ENCODE data around the gene KRTAP1-5. TPM values are rescaled to one million over a fixed set of nuclear protein-coding genes. Genes with fewer than 3 reads are reported as not detected.
"Not testable (repeated sequence)": the region's sequence is repeated elsewhere in the genome, so short reads cannot be mapped to it uniquely, and the experiment has no call there.

KRTAP1-5 gene
- total RNA-seq, 1 donor from 2014 or later: not detected

GRCh38 chr17:41010441-41010840 lies 16.6 kb downstream of the KRTAP1-5 start:
- intact Hi-C loops (cut with DNase I): no loop called here
- DNase-seq (ENCODE audit: low spot score): no peak

- no peak for DNase-seq (ENCODE audit: low spot score)
- intact Hi-C loops (cut with DNase I): no loop called here
Observed at GRCh38 chr17:41009936-41010335, 17.1 kb downstream of the KRTAP1-5 start.

GRCh38 chr17:41009301-41009760 lies 17.7 kb downstream of the KRTAP1-5 start:
- intact Hi-C loops (cut with DNase I): no loop called here
- DNase-seq (ENCODE audit: low spot score): no peak

- intact Hi-C loops (cut with DNase I): no loop called here
- no peak for DNase-seq (ENCODE audit: low spot score)
Observed at GRCh38 chr17:41008811-41009210, 18.2 kb downstream of the KRTAP1-5 start, which contains the start of gene KRTAP3-1. Gene KRTAP3-1, minus strand, starts transcription at chr17:41009128. Its CDS starts 54 bp downstream, at chr17:41009074.

GRCh38 chr17:41004397-41004796 lies 22.6 kb downstream of the KRTAP1-5 start:
- no peak for DNase-seq (ENCODE audit: low spot score)
- intact Hi-C loops (cut with DNase I): no loop called here

- DNase-seq (ENCODE audit: low spot score): no peak
- intact Hi-C loops (cut with DNase I): no loop called here
Observed at GRCh38 chr17:41003926-41004325, 23.1 kb downstream of the KRTAP1-5 start.

- intact Hi-C loops (cut with DNase I): no loop called here
- no peak for DNase-seq (ENCODE audit: low spot score)
Observed at GRCh38 chr17:41002814-41003213, 24.2 kb downstream of the KRTAP1-5 start.

- no peak for DNase-seq (ENCODE audit: low spot score)
- intact Hi-C loops (cut with DNase I): no loop called here
Observed at GRCh38 chr17:41001795-41002194, 25.2 kb downstream of the KRTAP1-5 start.

GRCh38 chr17:40999563-40999962 lies 27.4 kb downstream of the KRTAP1-5 start, which contains the start of gene KRTAP3-2:
Gene KRTAP3-2, minus strand, starts transcription at chr17:40999906. Its CDS starts 53 bp downstream, at chr17:40999853.
- intact Hi-C loops (cut with DNase I); DNase-seq (ENCODE audit: low spot score): not testable (repeated sequence)

GRCh38 chr17:40997361-40997760 lies 29.6 kb downstream of the KRTAP1-5 start:
- no peak for DNase-seq (ENCODE audit: low spot score)
- intact Hi-C loops (cut with DNase I): no loop called here

GRCh38 chr17:40996829-40997228 lies 30.2 kb downstream of the KRTAP1-5 start:
- no peak for DNase-seq (ENCODE audit: low spot score)
- intact Hi-C loops (cut with DNase I): no loop called here

GRCh38 chr17:40995116-40995515 lies 31.9 kb downstream of the KRTAP1-5 start:
- intact Hi-C loops (cut with DNase I): no loop called here
- DNase-seq (ENCODE audit: low spot score): no peak

- intact Hi-C loops (cut with DNase I): no loop called here
- DNase-seq (ENCODE audit: low spot score): no peak
Observed at GRCh38 chr17:40993839-40994238, 33.2 kb downstream of the KRTAP1-5 start, which contains the start of gene KRTAP3-3. Gene KRTAP3-3, minus strand, starts transcription at chr17:40994164. Its CDS starts 67 bp downstream, at chr17:40994097.

- intact Hi-C loops (cut with DNase I): no loop called here
- DNase-seq (ENCODE audit: low spot score): no peak
Observed at GRCh38 chr17:40993084-40993483, 33.9 kb downstream of the KRTAP1-5 start.

- DNase-seq (ENCODE audit: low spot score): no peak
- intact Hi-C loops (cut with DNase I): no loop called here
Observed at GRCh38 chr17:40992666-40993065, 34.3 kb downstream of the KRTAP1-5 start.

- intact Hi-C loops (cut with DNase I): no loop called here
- no peak for DNase-seq (ENCODE audit: low spot score)
Observed at GRCh38 chr17:40986920-40987319, 40.1 kb downstream of the KRTAP1-5 start.

GRCh38 chr17:40984226-40984625 lies 42.8 kb downstream of the KRTAP1-5 start, which contains the start of gene KRT40:
Gene KRT40, minus strand, starts transcription at chr17:40984326. Its CDS starts 53 bp downstream, at chr17:40984273.
- intact Hi-C loops (cut with DNase I): no loop called here

GRCh38 chr17:40981115-40981514 lies 45.9 kb downstream of the KRTAP1-5 start:
- no peak for DNase-seq (ENCODE audit: low spot score)
- intact Hi-C loops (cut with DNase I): no loop called here

More at GRCh38 chr17:40984226-40984625, 42.8 kb downstream of the KRTAP1-5 start, which contains the start of gene KRT40:
- no peak for DNase-seq (ENCODE audit: low spot score)

GRCh38 chr17:40980596-40980995 lies 46.4 kb downstream of the KRTAP1-5 start:
- DNase-seq (ENCODE audit: low spot score): no peak
- intact Hi-C loops (cut with DNase I): no loop called here

GRCh38 chr17:40980117-40980516 lies 46.9 kb downstream of the KRTAP1-5 start:
- intact Hi-C loops (cut with DNase I): no loop called here
- DNase-seq (ENCODE audit: low spot score): no peak

- intact Hi-C loops (cut with DNase I): no loop called here
- DNase-seq (ENCODE audit: low spot score): no peak
Observed at GRCh38 chr17:40978575-40979151, 48.3 kb downstream of the KRTAP1-5 start.

Data from cardiac septum (tissue), 1 donor.